Measurements from ENCODE around the gene HERC2. TPM values are rescaled to one million over a fixed set of nuclear protein-coding genes. Genes with fewer than 3 reads are reported as not detected.
"Not testable (repeated sequence)": the region's sequence is repeated elsewhere in the genome, so short reads cannot be mapped to it uniquely, and the experiment has no call there.

Gene HERC2
- 65.6 TPM for total RNA-seq
- long read RNA-seq, partial matches to known transcripts: 78 of 86 reads
- long read RNA-seq, other reads (novel, unspliced or antisense): 4 of 86 reads

- intact Hi-C loops (cut with DNase I); DNase-seq (ENCODE audit: low spot score): not testable (repeated sequence)
These were observed at the start of gene HERC2 for GRCh38 chr15:28322129-28322588. TSS of gene HERC2 (minus strand) at chr15:28322179. CDS start at chr15:28321433, 746 bp downstream.

GRCh38 chr15:28365502-28365901 is 43.5 kb upstream of the HERC2 start:
- DNase-seq (ENCODE audit: low spot score); intact Hi-C loops (cut with DNase I): not testable (repeated sequence)

GRCh38 chr15:28357984-28358383 is 36.0 kb upstream of the HERC2 start, which contains the start of gene GOLGA6L24:
TSS of gene GOLGA6L24 (minus strand) at chr15:28358084. CDS start at chr15:28358023, 61 bp downstream.
- DNase-seq (ENCODE audit: low spot score); intact Hi-C loops (cut with DNase I): not testable (repeated sequence)

GRCh38 chr15:28321358-28322078 is 461 bp downstream of the HERC2 start:
- DNase-seq (ENCODE audit: low spot score); intact Hi-C loops (cut with DNase I): not testable (repeated sequence)

GRCh38 chr15:28319725-28320124 is 2.3 kb downstream of the HERC2 start:
- intact Hi-C loops (cut with DNase I); DNase-seq (ENCODE audit: low spot score): not testable (repeated sequence)

- intact Hi-C loops (cut with DNase I): not testable (repeated sequence)
These were observed 3.2 kb downstream of the HERC2 start for GRCh38 chr15:28318828-28319227.

GRCh38 chr15:28318122-28318521 is 3.9 kb downstream of the HERC2 start:
- intact Hi-C loops (cut with DNase I): not testable (repeated sequence)

More at GRCh38 chr15:28318828-28319227, 3.2 kb downstream of the HERC2 start:
- DNase-seq (ENCODE audit: low spot score): not testable (repeated sequence)

GRCh38 chr15:28316958-28317357 is 5.0 kb downstream of the HERC2 start:
- intact Hi-C loops (cut with DNase I); DNase-seq (ENCODE audit: low spot score): not testable (repeated sequence)

More at GRCh38 chr15:28318122-28318521, 3.9 kb downstream of the HERC2 start:
- not testable (repeated sequence) for DNase-seq (ENCODE audit: low spot score)

GRCh38 chr15:28310454-28310853 is 11.5 kb downstream of the HERC2 start:
- DNase-seq (ENCODE audit: low spot score); intact Hi-C loops (cut with DNase I): not testable (repeated sequence)

- DNase-seq (ENCODE audit: low spot score); intact Hi-C loops (cut with DNase I): not testable (repeated sequence)
These were observed 13.3 kb downstream of the HERC2 start for GRCh38 chr15:28308718-28309117.

- DNase-seq (ENCODE audit: low spot score); intact Hi-C loops (cut with DNase I): not testable (repeated sequence)
These were observed 16.3 kb downstream of the HERC2 start for GRCh38 chr15:28305700-28306099.

GRCh38 chr15:28297434-28297833 is 24.5 kb downstream of the HERC2 start:
- DNase-seq (ENCODE audit: low spot score); intact Hi-C loops (cut with DNase I): not testable (repeated sequence)

- intact Hi-C loops (cut with DNase I); DNase-seq (ENCODE audit: low spot score): not testable (repeated sequence)
These were observed 25.2 kb downstream of the HERC2 start for GRCh38 chr15:28296814-28297213.

GRCh38 chr15:28295009-28295563 is 26.9 kb downstream of the HERC2 start:
- intact Hi-C loops (cut with DNase I); DNase-seq (ENCODE audit: low spot score): not testable (repeated sequence)

GRCh38 chr15:28294560-28294959 is 27.4 kb downstream of the HERC2 start:
- intact Hi-C loops (cut with DNase I); DNase-seq (ENCODE audit: low spot score): not testable (repeated sequence)

GRCh38 chr15:28289694-28290463 is 32.1 kb downstream of the HERC2 start:
- intact Hi-C loops (cut with DNase I): no loop called here

GRCh38 chr15:28288830-28289693 is 32.9 kb downstream of the HERC2 start:
- intact Hi-C loops (cut with DNase I); DNase-seq (ENCODE audit: low spot score): not testable (repeated sequence)

More at GRCh38 chr15:28289694-28290463, 32.1 kb downstream of the HERC2 start:
- DNase-seq (ENCODE audit: low spot score): no peak

GRCh38 chr15:28286659-28287058 is 35.3 kb downstream of the HERC2 start:
- DNase-seq (ENCODE audit: low spot score); intact Hi-C loops (cut with DNase I): not testable (repeated sequence)

- intact Hi-C loops (cut with DNase I): no loop called here
- no peak for DNase-seq (ENCODE audit: low spot score)
These were observed 35.9 kb downstream of the HERC2 start for GRCh38 chr15:28286031-28286430.

Measured in cardiac septum (tissue), 1 donor.